Chondrocyte (in vitro differentiated cells): ENCODE measurements around the gene CELF6. TPM values are rescaled to one million over a fixed set of nuclear protein-coding genes. Genes with fewer than 3 reads are reported as not detected.

Experiments
- DNase-seq: peaks from one replicate; pipeline ENCODE4 v3.0.0; 2021; ENCODE audit warnings: mixed read lengths, low spot score
- H3K27ac Mint-ChIP-seq: one replicate; pipeline ENCODE4 v1.8.0; 2021; ENCODE audit warnings: mild to moderate bottlenecking, moderate library complexity, mixed read lengths; ENCODE audit not compliant: unreplicated experiment
- H3K27me3 Mint-ChIP-seq: 2 replicates; pipeline ENCODE4 v1.8.0; 2021; ENCODE audit warnings: low read depth, mixed read lengths
- H3K36me3 Mint-ChIP-seq: 2 replicates; pipeline ENCODE4 v1.8.0; 2021; ENCODE audit warnings: low read depth, mixed read lengths
- H3K4me1 Mint-ChIP-seq: 2 replicates; pipeline ENCODE4 v1.8.0; 2021; ENCODE audit warnings: low read depth, mild to moderate bottlenecking, mixed read lengths
- H3K4me3 Mint-ChIP-seq: one replicate; pipeline ENCODE4 v1.8.0; 2021; ENCODE audit warnings: mild to moderate bottlenecking, moderate library complexity, mixed read lengths; ENCODE audit not compliant: unreplicated experiment
- H3K9me3 Mint-ChIP-seq: 2 replicates; pipeline ENCODE4 v1.8.0; 2021; ENCODE audit warnings: low read depth, mixed read lengths
- total RNA-seq: library from RNA; stranded (reverse); gene quantifications from 3 replicates; pipeline ENCODE4 v1.2.1, GENCODE V29; 2021
- TF ChIP-seq, protein P1 (sequence below): fragments of 200-600 bp; sonication (generic); IDR thresholded peaks from 2 replicates; pipeline ENCODE4 v1.5.0; 2021; ENCODE audit warnings: antibody characterized with exemption, mild to moderate bottlenecking, moderate library complexity

CELF6 gene
- total RNA-seq, 1 donor from 2014 or later = 0.42 TPM

DNA sequence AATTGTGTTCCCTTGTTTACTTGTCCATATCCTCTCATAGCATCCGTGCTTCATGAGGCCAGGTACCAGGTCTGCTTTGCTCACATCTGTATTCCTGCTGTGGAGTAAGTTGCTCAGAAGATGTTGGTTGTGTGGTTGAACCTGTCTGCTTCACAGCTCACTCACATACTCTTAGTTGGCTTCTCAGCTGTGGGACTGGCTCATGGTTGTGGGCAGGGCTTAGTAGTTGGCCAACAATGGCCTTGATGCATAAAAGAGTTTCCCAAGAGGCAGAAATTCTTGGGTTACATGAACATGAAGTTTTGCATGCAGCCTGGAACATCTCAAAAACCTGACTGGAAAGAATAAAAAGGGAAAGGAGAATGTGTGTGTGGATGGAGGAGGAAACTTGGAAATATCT is 17.0 kb downstream of the CELF6 start:
- Mint-ChIP-seq H3K9me3 (no peaks in the 10 kb centered on the region), H3K27me3 (no peaks in the 10 kb centered on the region), H3K4me3 (no peak overlapping the region)

DNA sequence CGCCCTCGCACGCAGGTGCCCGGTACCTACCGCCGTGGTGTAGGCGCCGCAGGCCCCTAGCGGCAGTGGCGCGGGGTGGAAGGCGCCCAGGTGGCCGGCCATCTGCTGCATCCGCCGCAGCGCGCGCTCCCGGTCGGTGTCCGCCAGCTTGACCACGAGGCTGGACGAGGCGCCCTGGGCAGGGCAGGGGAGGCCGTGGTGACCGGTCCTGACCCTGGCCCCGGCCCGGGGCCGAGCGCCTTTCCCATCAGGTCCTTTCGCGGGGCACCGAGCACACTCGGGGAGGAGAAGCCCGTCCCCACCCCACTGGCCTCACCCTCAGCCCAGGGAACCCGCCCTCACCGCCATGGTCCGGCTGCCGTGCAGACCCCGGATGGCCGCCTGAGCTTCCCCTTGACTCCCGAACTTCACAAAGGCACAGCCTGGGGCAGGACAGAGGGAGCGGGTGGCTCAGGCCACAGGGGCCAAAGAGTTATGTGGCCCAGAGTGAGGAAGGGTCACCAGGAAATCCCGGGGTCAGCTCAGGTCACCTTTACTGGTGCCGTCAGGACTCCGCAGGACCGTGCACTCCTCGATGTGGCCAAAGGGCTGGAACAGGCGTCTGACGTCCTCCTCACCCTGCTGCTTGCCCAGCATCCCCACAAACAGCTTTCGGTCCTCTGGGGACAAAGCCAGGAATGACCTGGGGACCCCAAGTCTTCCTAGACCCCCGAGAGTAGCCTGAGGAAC is 30.2 kb downstream of the CELF6 start:
- Mint-ChIP-seq H3K4me1 (no peaks in the 10 kb centered on the region), H3K4me3 (no peak overlapping the region), H3K9me3 (no peaks in the 10 kb centered on the region), H3K36me3 (peaks cover 2% of the 10 kb centered on the region), H3K27me3 (peaks cover 8% of the 10 kb centered on the region), H3K27ac (no peak overlapping the region)
- TF ChIP-seq, protein P1, sequence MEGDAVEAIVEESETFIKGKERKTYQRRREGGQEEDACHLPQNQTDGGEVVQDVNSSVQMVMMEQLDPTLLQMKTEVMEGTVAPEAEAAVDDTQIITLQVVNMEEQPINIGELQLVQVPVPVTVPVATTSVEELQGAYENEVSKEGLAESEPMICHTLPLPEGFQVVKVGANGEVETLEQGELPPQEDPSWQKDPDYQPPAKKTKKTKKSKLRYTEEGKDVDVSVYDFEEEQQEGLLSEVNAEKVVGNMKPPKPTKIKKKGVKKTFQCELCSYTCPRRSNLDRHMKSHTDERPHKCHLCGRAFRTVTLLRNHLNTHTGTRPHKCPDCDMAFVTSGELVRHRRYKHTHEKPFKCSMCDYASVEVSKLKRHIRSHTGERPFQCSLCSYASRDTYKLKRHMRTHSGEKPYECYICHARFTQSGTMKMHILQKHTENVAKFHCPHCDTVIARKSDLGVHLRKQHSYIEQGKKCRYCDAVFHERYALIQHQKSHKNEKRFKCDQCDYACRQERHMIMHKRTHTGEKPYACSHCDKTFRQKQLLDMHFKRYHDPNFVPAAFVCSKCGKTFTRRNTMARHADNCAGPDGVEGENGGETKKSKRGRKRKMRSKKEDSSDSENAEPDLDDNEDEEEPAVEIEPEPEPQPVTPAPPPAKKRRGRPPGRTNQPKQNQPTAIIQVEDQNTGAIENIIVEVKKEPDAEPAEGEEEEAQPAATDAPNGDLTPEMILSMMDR = no peak
- DNase-seq = no peak

More for the DNA sequence above, 17.0 kb downstream of the CELF6 start:
- TF ChIP-seq, protein P1 = no peak
- Mint-ChIP-seq H3K4me1 (peaks cover 11% of the 10 kb centered on the region), H3K27ac (no peak overlapping the region), H3K36me3 (peaks cover 2% of the 10 kb centered on the region)
- no peak for DNase-seq

DNA sequence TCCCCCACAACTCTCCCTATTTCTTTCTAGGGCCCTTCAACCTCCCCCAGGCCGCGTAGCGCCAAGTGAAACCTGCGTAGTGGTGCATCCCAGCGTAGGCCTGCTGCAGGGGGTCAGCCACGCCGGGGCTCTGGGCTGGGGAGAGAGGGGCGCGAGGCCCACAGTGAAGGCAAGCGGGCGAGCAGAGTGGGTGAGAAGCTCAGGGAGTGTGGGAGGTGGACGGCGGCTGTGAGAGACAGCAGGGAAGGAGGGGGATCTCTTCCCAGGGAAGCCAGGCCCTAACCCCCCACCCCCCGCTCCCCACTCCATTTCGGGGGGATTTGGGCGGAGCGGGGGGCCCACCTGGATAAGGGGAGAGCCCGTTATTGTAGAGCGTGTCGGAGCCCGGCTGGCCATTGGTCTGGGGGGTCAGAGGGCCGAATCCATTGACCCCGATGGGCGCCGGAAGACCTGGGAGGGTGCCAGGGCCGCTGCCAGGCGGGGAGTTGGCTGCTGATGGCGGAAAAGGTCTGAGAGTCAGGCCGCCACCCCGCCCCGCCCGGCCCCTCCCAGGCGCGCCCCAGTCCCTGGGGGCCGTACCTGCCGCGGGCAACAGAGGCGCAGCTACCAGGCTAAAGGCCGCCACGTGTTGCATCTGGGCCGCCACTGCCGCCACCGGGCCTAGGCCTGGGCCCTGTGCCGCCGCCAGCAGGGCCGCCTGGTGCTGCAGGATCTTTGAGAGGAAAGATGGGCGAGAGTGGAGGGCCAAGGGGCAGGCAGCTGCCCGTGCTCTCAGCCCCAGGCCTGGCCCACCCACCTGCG is 31.0 kb downstream of the CELF6 start:
- Mint-ChIP-seq H3K27ac (no peak overlapping the region), H3K4me1 (no peaks in the 10 kb centered on the region), H3K9me3 (no peaks in the 10 kb centered on the region), H3K27me3 (peaks cover 8% of the 10 kb centered on the region), H3K36me3 (peaks cover 2% of the 10 kb centered on the region), H3K4me3 (no peak overlapping the region)
- DNase-seq = no peak
- TF ChIP-seq, protein P1 = no peak

DNA sequence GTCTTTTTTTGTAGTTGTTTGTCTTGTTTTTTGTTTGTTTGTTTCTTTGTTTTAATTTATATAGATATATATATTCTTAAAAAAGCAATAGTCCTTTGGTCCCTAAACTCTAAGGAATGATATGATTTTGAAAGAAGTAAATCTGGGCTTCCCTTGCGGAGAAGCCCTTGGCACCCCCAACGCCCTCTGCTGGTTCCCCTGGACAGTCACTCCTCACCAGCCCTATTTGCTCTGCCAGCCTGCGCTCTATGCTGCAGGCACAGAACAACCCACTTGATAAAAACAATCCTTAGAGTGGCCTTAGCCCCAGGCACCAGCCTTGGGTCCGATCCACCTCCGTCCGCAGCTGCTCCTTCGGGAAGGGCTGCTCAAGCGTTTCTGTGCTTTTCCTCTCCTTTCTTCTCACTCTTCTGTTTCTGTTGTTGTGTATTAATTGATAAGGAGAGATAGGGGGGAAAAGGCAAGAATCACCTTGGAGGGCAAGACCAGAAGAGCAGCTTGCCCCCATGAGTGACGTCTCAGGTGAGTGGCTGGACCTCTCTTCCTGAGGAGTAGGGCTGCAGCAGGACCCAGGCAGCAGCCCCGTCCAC is 33.9 kb downstream of the CELF6 start:
- Mint-ChIP-seq H3K4me1 (no peaks in the 10 kb centered on the region), H3K9me3 (no peaks in the 10 kb centered on the region), H3K4me3 (no peak overlapping the region), H3K36me3 (peaks cover 1% of the 10 kb centered on the region), H3K27me3 (peaks cover 3% of the 10 kb centered on the region), H3K27ac (no peak overlapping the region)
- no peak for DNase-seq
- TF ChIP-seq, protein P1 = peak; percentile 76

DNA sequence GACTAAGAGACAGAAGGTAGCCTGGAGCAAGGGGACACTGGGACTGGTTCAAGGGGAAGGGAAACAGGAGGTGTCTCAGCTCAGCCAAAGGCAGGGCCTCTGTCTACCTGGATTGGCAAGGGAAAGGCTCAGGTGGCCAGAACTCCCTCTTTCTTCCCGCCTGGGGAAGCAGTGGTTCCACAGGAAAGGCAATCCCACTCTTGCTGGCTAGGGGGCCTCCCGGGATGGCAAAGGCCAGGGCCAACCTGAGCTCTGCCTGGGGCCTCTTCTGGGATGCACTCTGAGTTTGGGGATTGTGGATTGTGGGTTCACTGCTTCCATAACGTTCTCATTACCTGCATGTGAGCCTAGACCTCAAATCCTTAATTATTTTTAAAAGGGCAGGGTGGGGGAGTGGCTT is 34.6 kb downstream of the CELF6 start:
- Mint-ChIP-seq H3K4me1 (no peaks in the 10 kb centered on the region), H3K27ac (no peak overlapping the region), H3K27me3 (no peaks in the 10 kb centered on the region), H3K36me3 (peaks cover 1% of the 10 kb centered on the region), H3K4me3 (no peak overlapping the region), H3K9me3 (no peaks in the 10 kb centered on the region)
- DNase-seq = no peak
- TF ChIP-seq, protein P1 = no peak
